Endothelial cell of umbilical vein (primary cell): ENCODE measurements around the gene GNPTAB. TPM values are rescaled to one million over a fixed set of nuclear protein-coding genes. Genes with fewer than 3 reads are reported as not detected.

Experiments used
- BruUV-seq: library from RNA; stranded (reverse); fragments of 400-500 nt; replicated peaks from 2 replicates; lab custom pipeline; 2021; lab: Mats Ljungman, UMichigan
- CTCF ChIA-PET: fragments of 300-600, 350-600 bp; sonication (Branson Sonifier 250); formaldehyde crosslinking; loops from one replicate; lab custom pipeline; 2021; ENCODE audit warnings: antibody characterized with exemption, inconsistent platforms; lab: Charles Lee
- POLR2A ChIA-PET: fragments of 300-600, 350-600 bp; sonication (Branson Sonifier 250); formaldehyde crosslinking; loops from one replicate; lab custom pipeline; 2021; ENCODE audit warnings: antibody characterized with exemption, inconsistent platforms; lab: Charles Lee
- DNase-seq: peaks from one replicate; pipeline ENCODE4 v3.0.0-alpha.2; 2011; ENCODE audit warnings: low read depth, low spot score
- FAIRE-seq: peaks from 2 replicates; lab custom pipeline; 2011; peaks lifted over from hg19 to GRCh38; lab: Jason Lieb, UNC
- H2AFZ ChIP-seq: 2 replicates; pipeline ENCODE4 v1.6.0; 2012; ENCODE audit warnings: low read depth, low read length, control low read depth, inconsistent platforms
- H3K27ac ChIP-seq: 2 replicates; pipeline ENCODE4 v1.5.1; 2011; ENCODE audit warnings: low read depth, mild to moderate bottlenecking, control low read depth, low read length, moderate library complexity; ENCODE audit not compliant: insufficient read depth
- H3K27me3 ChIP-seq, 2 experiments: 2 replicates each; pipeline versions ENCODE4 v1.6.0 to v1.6.1; 2011; ENCODE audit warnings: low read length in 2 of 2, mixed read lengths in 1 of 2; ENCODE audit not compliant: control insufficient read depth in 2 of 2, insufficient read depth in 2 of 2
- H3K36me3 ChIP-seq, 2 experiments: 2 replicates in 1 of 2; 3 replicates in 1 of 2; pipeline ENCODE4 v1.5.1; 2011; ENCODE audit warnings: low read length in 2 of 2, mild to moderate bottlenecking in 1 of 2, moderate library complexity in 1 of 2; ENCODE audit not compliant: control insufficient read depth in 2 of 2, insufficient read depth in 2 of 2; ENCODE audit errors: extremely low read depth in 1 of 2
- H3K4me1 ChIP-seq: 3 replicates; pipeline ENCODE4 v1.5.1; 2011; ENCODE audit warnings: mild to moderate bottlenecking, low read length; ENCODE audit not compliant: control insufficient read depth, insufficient read depth; ENCODE audit errors: extremely low read depth
- H3K4me2 ChIP-seq: 2 replicates; pipeline ENCODE4 v1.6.1; 2011; ENCODE audit warnings: low read length, control low read depth, mixed read lengths; ENCODE audit not compliant: insufficient read depth
- H3K4me3 ChIP-seq, 3 experiments: fragments of 200-600 bp in 1 of 3; sonication (generic), shearing (Covaris generic) in 1 of 3; replicated peaks in 1 of 3; 2 replicates each; pipeline ENCODE4 v1.5.1; 2011 to 2016; ENCODE audit warnings: control low read depth in 3 of 3, low read length in 3 of 3, mild to moderate bottlenecking in 2 of 3, inconsistent platforms in 1 of 3, low read depth in 1 of 3, moderate library complexity in 1 of 3; ENCODE audit not compliant: insufficient read depth in 1 of 3
- H3K79me2 ChIP-seq: 2 replicates; pipeline ENCODE4 v1.6.0; 2012; ENCODE audit warnings: low read length, inconsistent platforms; ENCODE audit not compliant: control insufficient read depth, insufficient read depth
- H3K9ac ChIP-seq: replicated peaks from 2 replicates; pipeline ENCODE3; 2011; ENCODE audit warnings: low read length, control low read depth; ENCODE audit not compliant: insufficient read depth; ENCODE audit errors: extremely low read depth
- H3K9me1 ChIP-seq: replicated peaks from 3 replicates; pipeline ENCODE4 v1.6.0; 2011; ENCODE audit warnings: mild to moderate bottlenecking, low read length; ENCODE audit not compliant: control insufficient read depth, insufficient read depth; ENCODE audit errors: extremely low read depth
- H3K9me3 ChIP-seq: replicated peaks from 2 replicates; pipeline ENCODE4 v1.5.1; 2012; ENCODE audit warnings: low read length, inconsistent platforms; ENCODE audit not compliant: control insufficient read depth, insufficient read depth
- H4K20me1 ChIP-seq: replicated peaks from 2 replicates; pipeline ENCODE3; 2011; ENCODE audit warnings: mild to moderate bottlenecking, low read length; ENCODE audit not compliant: control insufficient read depth, insufficient read depth; ENCODE audit errors: extremely low read depth
- CTCF ChIP-seq, 2 donors: IDR thresholded peaks; 1 replicate in 1 of 2; 2 replicates in 1 of 2; pipeline ENCODE4 v1.5.1; 2011; ENCODE audit warnings: low read length in 2 of 2, mild to moderate bottlenecking in 2 of 2, moderate library complexity in 2 of 2, control low read depth in 1 of 2, inconsistent platforms in 1 of 2, low read depth in 1 of 2; ENCODE audit not compliant: insufficient read depth in 1 of 2; ENCODE audit errors: extremely low read depth in 1 of 2
- GATA2 ChIP-seq: IDR thresholded peaks from 2 replicates; pipeline ENCODE4 v1.7.0; 2011; ENCODE audit warnings: low read depth, mild to moderate bottlenecking, moderate library complexity, mixed read lengths, low read length; ENCODE audit not compliant: insufficient read length, insufficient read depth
- JUN ChIP-seq: IDR thresholded peaks from 2 replicates; pipeline ENCODE4 v1.6.1; 2011; ENCODE audit warnings: borderline replicate concordance, low read depth; ENCODE audit not compliant: insufficient read length, insufficient read depth
- MAX ChIP-seq: IDR thresholded peaks from 2 replicates; pipeline ENCODE4 v1.6.1; 2011; ENCODE audit not compliant: insufficient read depth, insufficient read length
- MYC ChIP-seq: IDR thresholded peaks from one replicate; pipeline ENCODE4 v1.6.1; 2011; ENCODE audit warnings: mild to moderate bottlenecking, low read depth, low read length
- POLR2A ChIP-seq: IDR thresholded peaks from 2 replicates; pipeline ENCODE4 v1.6.1; 2012; ENCODE audit warnings: low read depth, mild to moderate bottlenecking, control low read depth, low read length
- POLR2AphosphoS5 ChIP-seq: IDR thresholded peaks from 2 replicates; pipeline ENCODE4 v1.6.1; 2012; ENCODE audit warnings: low read depth, mild to moderate bottlenecking, control low read depth, low read length, moderate library complexity; ENCODE audit not compliant: insufficient read depth
- dilution Hi-C: fragments of 300-500 bp; cut with MboI; formaldehyde crosslinking; loops from one replicate; pipeline ENCODE4 v1.15.0; 2019; ENCODE audit warnings: low sequenced_read_pairs; ENCODE audit not compliant: extremely low pct_ligation_motif_present
- intact Hi-C: fragments of 100-400 bp; cut with micrococcal nuclease; formaldehyde crosslinking; loops from one replicate; pipeline ENCODE4 v1.10.0; 2022
- polyA plus RNA-seq, 4 experiments: library from polyadenylated mRNA; depleted of rRNA in 3 of 4; stranded (reverse) in 3 of 4; unstranded in 1 of 4; fragments of >200 nt; gene quantifications; 2 replicates each; pipeline versions ENCODE4 v1.2.1 to v1.2.3, GENCODE V29; 2011 to 2012; ENCODE audit warnings: missing spikeins in 1 of 4
- total RNA-seq: library from RNA; stranded (reverse); gene quantifications from 2 replicates; pipeline ENCODE4 v1.2.3, GENCODE V29; 2021

The GNPTAB gene
- total and polyA plus RNA-seq, 2 donors (not counting 3 experiments of a cell fraction or from before 2014, with no cell fraction given), result 15.6 to 39.5 TPM

DNA sequence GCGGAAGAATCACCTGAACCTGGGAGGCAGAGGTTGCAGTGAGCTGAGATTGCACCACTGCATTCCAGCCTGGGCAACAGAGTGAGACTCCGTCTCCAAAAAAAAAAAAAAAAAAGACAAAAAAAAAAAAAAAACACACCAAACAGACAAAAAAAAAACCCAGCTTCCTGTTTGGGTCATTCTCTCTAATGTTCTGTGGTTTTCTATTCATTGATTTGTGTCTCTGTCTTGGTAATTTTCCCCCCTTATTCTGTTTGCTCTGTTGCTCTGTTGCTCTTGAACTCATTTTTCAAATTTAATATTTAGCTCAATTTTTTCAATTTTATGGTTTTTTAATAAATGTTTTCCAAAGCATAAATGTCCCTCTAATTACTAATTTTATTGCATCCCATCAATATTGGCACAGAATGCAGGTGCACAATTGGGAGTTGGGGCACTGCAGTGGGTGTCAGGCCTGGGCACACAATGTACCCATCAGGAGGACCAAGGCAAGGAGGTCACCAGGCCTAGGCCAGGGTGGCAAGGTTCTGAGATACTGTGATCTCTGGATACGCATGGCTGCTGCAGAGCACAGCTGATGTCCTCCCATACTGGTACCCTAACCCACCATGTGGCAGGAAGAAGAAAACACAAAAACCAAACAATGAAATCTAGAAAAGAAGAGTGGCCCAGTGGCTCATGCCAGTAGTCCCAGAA, 8.0 kb upstream of the GNPTAB start:
- Histone ChIP-seq H3K4me1 (no peaks in the 10 kb centered on the region), H2AFZ (no peak overlapping the region), H3K9me1 (no peaks in the 10 kb centered on the region), H3K4me2 (no peak overlapping the region), H3K36me3 (no peaks in the 10 kb centered on the region), H3K27me3 (no peaks in the 10 kb centered on the region), H3K9me3 (no peaks in the 10 kb centered on the region), H3K9ac (no peak overlapping the region), H4K20me1 (no peaks in the 10 kb centered on the region), H3K79me2 (no peaks in the 10 kb centered on the region), H3K27ac (no peak overlapping the region), H3K4me3 (no peak overlapping the region)
- BruUV-seq, result no TSS peak
- ChIA-PET POLR2A (no interaction called here), CTCF (interaction anchor here (1.3 to 9.8 kb wide), 12 partner anchors 10 to 424 kb away, joined by 4 to 149 read pairs (median 16); partner anchors contain the start of gene GNPTAB)
- intact Hi-C loops (loop anchor here (1.0 kb wide), 2 partner anchors 65 to 424 kb away; no protein-coding TSS in a partner anchor), dilution Hi-C loops (no loop called here)
- TF ChIP-seq JUN (no peak), MAX (no peak), MYC (no peak), POLR2A (no peak), GATA2 (no peak), POLR2AphosphoS5 (no peak), CTCF (IDR thresholded peaks at IDR 0.05; ENCODE audit: extremely low read depth in 1 of 2, insufficient read depth in 1 of 2, low read depth in 1 of 2, low read length in 2 of 2) (no peak)
- FAIRE-seq (no peak), DNase-seq (no peak)
